Measurements from ENCODE around the gene OR5K2.

GRCh38 chr3:98512576-98512975 is 15.1 kb downstream of the OR5K2 start:
- TF ChIP-seq POLR2AphosphoS5 (IDR thresholded peaks at IDR 0.05; ENCODE audit: low read depth, low read length) (no peak), FOXP2 (optimal IDR thresholded peaks at IDR 0.05; ENCODE audit: borderline replicate concordance, extremely low read depth, extremely low read length, insufficient read depth) (no peak), REST (IDR thresholded peaks at IDR 0.05; ENCODE audit: insufficient read depth in 1 of 2, low read depth in 2 of 2, low read length in 2 of 2) (no peak)

Data from PFSK-1 (cell line).